IMR-90 (cell line): Measurements from ENCODE around the gene RAMP3. TPM values are rescaled to one million over a fixed set of nuclear protein-coding genes. Genes with fewer than 3 reads are reported as not detected.
"Not testable (repeated sequence)": the region's sequence is repeated elsewhere in the genome, so short reads cannot be mapped to it uniquely, and the experiment has no call there.

Experiments
- ATAC-seq: fragments of 200-7000 bp; cut with Tn5 transposase; 2 replicates; pipeline ENCODE4 v1.9.1; 2020; ENCODE audit warnings: low read depth, mild to moderate bottlenecking, moderate library complexity
- BruUV-seq: library from RNA; stranded (reverse); fragments of 400-500 nt; replicated peaks from 2 replicates; lab custom pipeline; 2021; lab: Mats Ljungman, UMichigan
- CTCF ChIA-PET: fragments of 300-600 bp; formaldehyde crosslinking; extraction: SDS; loops from one replicate; lab custom pipeline; 2021; ENCODE audit warnings: antibody characterized with exemption; lab: Yijun Ruan, JAX
- POLR2A ChIA-PET: fragments of 300-600 bp; sonication (Branson Sonifier 250); formaldehyde crosslinking; loops from one replicate; lab custom pipeline; 2022; ENCODE audit warnings: antibody characterized with exemption; ENCODE audit not compliant: unreplicated experiment; lab: Charles Lee
- DNase-seq: peaks from one replicate; pipeline ENCODE4 v3.0.0; 2013
- H2AFZ ChIP-seq: replicated peaks from 2 replicates; pipeline ENCODE3; 2013; ENCODE audit warnings: low read length, mild to moderate bottlenecking; ENCODE audit not compliant: poor library complexity
- H2AK5ac ChIP-seq: 2 replicates; pipeline ENCODE4 v1.6.1; 2013; ENCODE audit warnings: low read depth, low read length, inconsistent platforms
- H2AK9ac ChIP-seq: replicated peaks from 2 replicates; pipeline ENCODE3; 2013; ENCODE audit warnings: mild to moderate bottlenecking, low read depth, low read length, moderate library complexity; ENCODE audit not compliant: poor library complexity
- H2BK120ac ChIP-seq: 2 replicates; pipeline ENCODE4 v1.6.1; 2013; ENCODE audit warnings: low read depth, low read length, inconsistent platforms
- H2BK15ac ChIP-seq: 3 replicates; pipeline ENCODE4 v1.6.1; 2013; ENCODE audit warnings: low read depth, low read length, inconsistent platforms
- H2BK20ac ChIP-seq: 2 replicates; pipeline ENCODE4 v1.6.1; 2013; ENCODE audit warnings: low read depth, mild to moderate bottlenecking, inconsistent platforms, low read length, moderate library complexity
- H2BK5ac ChIP-seq: 2 replicates; pipeline ENCODE4 v1.6.1; 2013; ENCODE audit warnings: mild to moderate bottlenecking, low read depth, low read length, inconsistent platforms; ENCODE audit not compliant: poor library complexity, severe bottlenecking
- H3K14ac ChIP-seq: replicated peaks from 2 replicates; pipeline ENCODE4 v1.6.1; 2013; ENCODE audit warnings: low read depth, low read length, inconsistent platforms
- H3K18ac ChIP-seq: 2 replicates; pipeline ENCODE4 v1.6.1; 2013; ENCODE audit warnings: low read depth, low read length, control low read depth
- H3K23ac ChIP-seq: 2 replicates; pipeline ENCODE4 v1.6.1; 2013; ENCODE audit warnings: low read depth, low read length, inconsistent platforms
- H3K27ac ChIP-seq: 2 replicates; pipeline ENCODE4 v1.5.1; 2013; ENCODE audit warnings: mild to moderate bottlenecking, control low read depth, low read length; ENCODE audit not compliant: insufficient read depth
- H3K27me3 ChIP-seq: 2 replicates; pipeline ENCODE4 v1.6.1; 2013; ENCODE audit warnings: low read length; ENCODE audit not compliant: control insufficient read depth, insufficient read depth
- H3K36me3 ChIP-seq: 2 replicates; pipeline ENCODE4 v1.6.1; 2013; ENCODE audit warnings: low read length, mixed read lengths; ENCODE audit not compliant: control insufficient read depth, insufficient read depth
- H3K4ac ChIP-seq: 2 replicates; pipeline ENCODE4 v1.6.1; 2013; ENCODE audit warnings: low read depth, low read length, inconsistent platforms
- H3K4me1 ChIP-seq: 2 replicates; pipeline ENCODE4 v1.6.1; 2013; ENCODE audit warnings: low read length, mixed read lengths; ENCODE audit not compliant: control insufficient read depth, insufficient read depth
- H3K4me2 ChIP-seq: 2 replicates; pipeline ENCODE4 v1.6.1; 2013; ENCODE audit warnings: low read depth, mild to moderate bottlenecking, control low read depth, low read length, moderate library complexity
- H3K4me3 ChIP-seq: 2 replicates; pipeline ENCODE4 v1.5.1; 2013; ENCODE audit warnings: low read depth, mild to moderate bottlenecking, control low read depth, low read length, moderate library complexity; ENCODE audit not compliant: insufficient read depth
- H3K56ac ChIP-seq: 2 replicates; pipeline ENCODE4 v1.6.1; 2013; ENCODE audit warnings: low read length, inconsistent platforms; ENCODE audit not compliant: insufficient read depth; ENCODE audit errors: extremely low read depth
- H3K79me1 ChIP-seq, 2 experiments: 2 replicates each; pipeline ENCODE4 v1.6.1; 2013; ENCODE audit warnings: low read length in 2 of 2, inconsistent platforms in 1 of 2, low read depth in 1 of 2
- H3K9ac ChIP-seq: 2 replicates; pipeline ENCODE4 v1.6.1; 2013; ENCODE audit warnings: low read depth, low read length, control low read depth
- H3K9me1 ChIP-seq: 2 replicates; pipeline ENCODE4 v1.6.1; 2013; ENCODE audit warnings: low read length, inconsistent platforms; ENCODE audit not compliant: insufficient read depth
- H3K9me3 ChIP-seq: 2 replicates; pipeline ENCODE4 v1.6.1; 2013; ENCODE audit warnings: low read length; ENCODE audit not compliant: control insufficient read depth, insufficient read depth
- H4K20me1 ChIP-seq: 2 replicates; pipeline ENCODE4 v1.6.1; 2013; ENCODE audit warnings: low read length, inconsistent platforms; ENCODE audit not compliant: insufficient read depth
- H4K5ac ChIP-seq: 2 replicates; pipeline ENCODE4 v1.6.1; 2013; ENCODE audit warnings: mild to moderate bottlenecking, low read depth, low read length, control low read depth
- H4K8ac ChIP-seq, 2 experiments: 2 replicates each; pipeline ENCODE4 v1.6.1; 2013; ENCODE audit warnings: low read depth in 2 of 2, low read length in 2 of 2, control low read depth in 1 of 2, inconsistent platforms in 1 of 2
- H4K91ac ChIP-seq: 2 replicates; pipeline ENCODE4 v1.6.1; 2013; ENCODE audit warnings: low read depth, low read length, inconsistent platforms; ENCODE audit not compliant: insufficient read depth
- WGBS, 2 experiments: methylation state at CpG; one replicate each; pipeline versions ENCODE4 v1.1.5 to v1.1.7; 2013; ENCODE audit warnings: missing lambda C conversion rate in 2 of 2; ENCODE audit not compliant: insufficient read length in 1 of 2; ENCODE audit errors: extremely low coverage in 2 of 2; 5-methylcytosine and 5-hydroxymethylcytosine counted together
- dilution Hi-C: fragments of 300-500 bp; cut with HindIII; formaldehyde crosslinking; loops from one replicate; pipeline ENCODE4 v1.14.3; 2018; ENCODE audit warnings: low sequenced_read_pairs; ENCODE audit not compliant: unreplicated experiment
- in situ Hi-C: fragments of 300-500 bp; cut with MboI; formaldehyde crosslinking; loops from 3 replicates; pipeline ENCODE4 v1.14.3; 2019; ENCODE audit warnings: low sequenced_read_pairs, inconsistent platforms, mixed read lengths
- intact Hi-C: fragments of 100-400 bp; cut with micrococcal nuclease; formaldehyde crosslinking; loops from 2 replicates; pipeline ENCODE4 v1.10.0; 2022
- polyA plus RNA-seq, 3 experiments: library from polyadenylated mRNA; depleted of rRNA; stranded (reverse); fragments of >200 nt; gene quantifications; 2 replicates each; pipeline ENCODE4 v1.2.3, GENCODE V29; 2012; ENCODE audit warnings: low replicate concordance in 1 of 3
- total RNA-seq: library from RNA; depleted of rRNA; stranded (reverse); fragments of >200 nt; gene quantifications from 2 replicates; pipeline ENCODE4 v1.2.3, GENCODE V29; 2012

The RAMP3 gene
- total and polyA plus RNA-seq, 2 of the 4 experiments (the other 2 are of a cell fraction), result not detected

GRCh38 chr7:45164271-45164670, 6.7 kb downstream of the RAMP3 start:
- H3K27me3 ChIP-seq, result peaks cover 20% of the 10 kb centered on the region
- POLR2A ChIA-PET, H4K8ac ChIP-seq, H2AFZ ChIP-seq, intact Hi-C loops, H3K4me3 ChIP-seq, H2BK5ac ChIP-seq, in situ Hi-C loops, DNase-seq, H3K9me3 ChIP-seq, ATAC-seq, H3K4me2 ChIP-seq, H3K56ac ChIP-seq, H4K20me1 ChIP-seq, H2BK120ac ChIP-seq, H3K4me1 ChIP-seq, H2BK15ac ChIP-seq, H3K9me1 ChIP-seq, H3K9ac ChIP-seq, H4K91ac ChIP-seq, dilution Hi-C loops, H2AK5ac ChIP-seq, H3K4ac ChIP-seq, H2AK9ac ChIP-seq, BruUV-seq, CTCF ChIA-PET, H3K36me3 ChIP-seq, H2BK20ac ChIP-seq, H3K18ac ChIP-seq, H3K23ac ChIP-seq, H3K14ac ChIP-seq, H3K27ac ChIP-seq, H4K5ac ChIP-seq, H3K79me1 ChIP-seq: not testable (repeated sequence)
- WGBS, 2 experiments, result no CpG with 5 or more reads among the region's 3 CpGs
